Measurements from ENCODE around the gene ATP2C2.
"Not testable (repeated sequence)": the region's sequence is repeated elsewhere in the genome, so short reads cannot be mapped to it uniquely, and the experiment has no call there.

GRCh38 chr16:84337236-84337635, 31.1 kb upstream of the ATP2C2 start:
- not testable (repeated sequence) for TF ChIP-seq CREM (CRISPR knock-in tag; IDR thresholded peaks at IDR 0.05); JUN (CRISPR knock-in tag; IDR thresholded peaks at IDR 0.05); E2F4 (CRISPR knock-in tag; IDR thresholded peaks at IDR 0.05; ENCODE audit: borderline replicate concordance, low read depth); USF2 (CRISPR knock-in tag; IDR thresholded peaks at IDR 0.05); CTCF (IDR thresholded peaks at IDR 0.05); ATF6 (CRISPR knock-in tag; IDR thresholded peaks at IDR 0.05); MXD4 (CRISPR knock-in tag; IDR thresholded peaks at IDR 0.05; ENCODE audit: borderline replicate concordance); ZNF396 (CRISPR knock-in tag; IDR thresholded peaks at IDR 0.05; ENCODE audit: borderline replicate concordance); KAT7 (CRISPR knock-in tag; IDR thresholded peaks at IDR 0.05; ENCODE audit: borderline replicate concordance); SP1 (CRISPR knock-in tag; conservative IDR thresholded peaks at IDR 0.05)

All from WTC11 (cell line).